ENCODE data around the gene MCTP1. TPM values are rescaled to one million over a fixed set of nuclear protein-coding genes. Genes with fewer than 3 reads are reported as not detected.
"Not testable (repeated sequence)": the region's sequence is repeated elsewhere in the genome, so short reads cannot be mapped to it uniquely, and the experiment has no call there.

MCTP1 gene
- total and polyA plus RNA-seq, 4 experiments from 2014 or later: 0.31 to 0.42 (median 0.39) TPM; not detected in 1

DNA sequence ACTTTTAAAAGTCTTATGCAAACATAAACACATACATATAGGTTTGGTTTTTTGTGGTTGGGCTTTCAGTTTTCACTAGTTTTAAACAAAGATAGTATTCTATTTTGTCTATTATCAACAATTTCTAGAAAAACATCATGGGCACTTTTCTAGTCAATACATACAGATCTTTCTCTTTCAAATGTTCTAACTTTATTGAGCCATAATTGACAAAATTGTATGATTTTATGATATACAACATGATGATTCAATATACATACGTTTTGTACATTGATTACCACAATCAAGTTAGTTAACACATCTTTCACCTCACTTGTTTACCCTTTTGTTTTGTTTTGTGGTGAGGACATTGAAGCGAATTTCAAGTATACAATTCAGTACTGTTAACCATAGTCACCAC is 265.9 kb downstream of the MCTP1 start:
- peaks cover 0 to 2% (median 0%) of the 10 kb centered on the region in 8 donors for H3K9me3 Mint-ChIP-seq
- no peaks in the 10 kb centered on the region for H3K36me3 ChIP-seq (ENCODE audit: insufficient read depth, low read length)
- peaks cover 3% of the 10 kb centered on the region for H3K27me3 ChIP-seq (ENCODE audit: insufficient read depth, low read length)
- H3K27me3 Mint-ChIP-seq: peaks cover 0 to 6% of the 10 kb centered on the region in 2 donors
- H3K4me1 Mint-ChIP-seq: no peaks in the 10 kb centered on the region
- intact Hi-C loops (cut with micrococcal nuclease): no loop called here
- H3K9me3 ChIP-seq (ENCODE audit: control insufficient read depth in 1 of 2, low read length in 2 of 2): no peaks in the 10 kb centered on the region
- H3K27ac Mint-ChIP-seq: no peak overlapping the region
- H3K4me3 ChIP-seq (ENCODE audit: low read length in 2 of 2): no peak overlapping the region
- CTCF ChIA-PET (ENCODE audit: partially characterized antibody): no interaction called here
- no peak for DNase-seq
- no peaks in the 10 kb centered on the region for H3K4me1 ChIP-seq (ENCODE audit: insufficient read depth, low read length)
- no peak overlapping the region for H3K27ac ChIP-seq (ENCODE audit: low read depth, low read length)
- POLR2A ChIA-PET (ENCODE audit: partially characterized antibody): no interaction called here
- H3K4me3 Mint-ChIP-seq: no peak overlapping the region
- no peaks in the 10 kb centered on the region for H3K36me3 Mint-ChIP-seq

DNA sequence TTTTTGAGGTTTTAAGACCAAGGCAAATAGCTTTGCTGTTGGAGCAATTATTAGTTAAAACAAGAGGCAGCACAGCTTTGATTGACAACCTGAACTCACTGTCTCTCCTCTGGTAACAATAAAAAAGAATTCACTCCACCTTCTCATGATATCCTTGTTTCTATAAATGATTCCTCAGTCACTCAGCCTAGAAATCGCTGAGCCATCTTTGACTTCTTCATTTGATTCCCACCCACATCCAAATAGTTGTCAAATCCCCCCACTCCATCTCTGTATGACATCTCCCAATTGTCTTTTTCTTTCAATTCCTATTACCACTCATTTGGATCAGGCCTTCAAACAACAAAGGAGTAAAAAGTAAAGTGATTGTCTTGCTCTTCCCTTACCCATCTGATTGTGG is 266.4 kb downstream of the MCTP1 start:
- Mint-ChIP-seq H3K9me3 (peaks cover 0 to 2% (median 0%) of the 10 kb centered on the region in 8 donors), H3K36me3 (no peaks in the 10 kb centered on the region), H3K27me3 (peaks cover 0 to 6% of the 10 kb centered on the region in 2 donors), H3K27ac (no peak overlapping the region), H3K4me3 (no peak overlapping the region), H3K4me1 (no peaks in the 10 kb centered on the region)
- no peak for DNase-seq
- Histone ChIP-seq H3K36me3 (ENCODE audit: insufficient read depth, low read length) (no peaks in the 10 kb centered on the region), H3K4me3 (ENCODE audit: low read length in 2 of 2) (no peak overlapping the region), H3K27me3 (ENCODE audit: insufficient read depth, low read length) (peaks cover 3% of the 10 kb centered on the region), H3K4me1 (ENCODE audit: insufficient read depth, low read length) (no peaks in the 10 kb centered on the region), H3K9me3 (ENCODE audit: control insufficient read depth in 1 of 2, low read length in 2 of 2) (no peaks in the 10 kb centered on the region), H3K27ac (ENCODE audit: low read depth, low read length) (no peak overlapping the region)
- CTCF ChIA-PET (ENCODE audit: partially characterized antibody): no interaction called here
- POLR2A ChIA-PET (ENCODE audit: partially characterized antibody): no interaction called here
- intact Hi-C loops (cut with micrococcal nuclease): no loop called here

DNA sequence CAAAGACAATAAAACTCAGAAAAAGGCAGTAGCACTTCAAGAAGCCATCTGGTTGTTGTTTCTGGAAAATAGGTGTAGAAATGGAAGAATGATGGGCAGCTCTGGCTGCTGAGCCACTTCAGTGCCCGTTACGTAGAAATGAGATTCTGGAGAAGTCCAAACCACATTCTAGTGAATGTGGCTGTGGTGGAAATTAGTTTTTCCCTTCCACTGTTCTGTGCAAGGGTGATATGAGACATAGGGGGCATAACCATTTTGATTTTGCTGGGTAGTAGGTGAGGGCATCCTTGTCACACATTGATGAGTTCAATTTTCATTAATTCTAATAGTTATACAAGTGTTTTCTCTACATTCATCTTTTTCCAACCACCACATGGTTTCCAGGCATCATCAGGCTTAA is 275.1 kb downstream of the MCTP1 start:
- no peaks in the 10 kb centered on the region for H3K36me3 ChIP-seq (ENCODE audit: insufficient read depth, low read length)
- Mint-ChIP-seq H3K4me1 (no peaks in the 10 kb centered on the region), H3K4me3 (no peak overlapping the region), H3K27ac (no peak overlapping the region), H3K27me3 (no peaks in the 10 kb centered on the region), H3K36me3 (no peaks in the 10 kb centered on the region), H3K9me3 (peaks cover 0 to 11% (median 3%) of the 10 kb centered on the region in 8 donors)
- intact Hi-C loops (cut with micrococcal nuclease): no loop called here
- no peaks in the 10 kb centered on the region for H3K27me3 ChIP-seq (ENCODE audit: insufficient read depth, low read length)
- ChIA-PET CTCF (ENCODE audit: partially characterized antibody) (no interaction called here), POLR2A (ENCODE audit: partially characterized antibody) (no interaction called here)
- DNase-seq: no peak
- no peaks in the 10 kb centered on the region for H3K9me3 ChIP-seq (ENCODE audit: control insufficient read depth in 1 of 2, low read length in 2 of 2)
- H3K4me1 ChIP-seq (ENCODE audit: insufficient read depth, low read length): no peaks in the 10 kb centered on the region
- H3K27ac ChIP-seq (ENCODE audit: low read depth, low read length): no peak overlapping the region
- H3K4me3 ChIP-seq (ENCODE audit: low read length in 2 of 2): no peak overlapping the region

DNA sequence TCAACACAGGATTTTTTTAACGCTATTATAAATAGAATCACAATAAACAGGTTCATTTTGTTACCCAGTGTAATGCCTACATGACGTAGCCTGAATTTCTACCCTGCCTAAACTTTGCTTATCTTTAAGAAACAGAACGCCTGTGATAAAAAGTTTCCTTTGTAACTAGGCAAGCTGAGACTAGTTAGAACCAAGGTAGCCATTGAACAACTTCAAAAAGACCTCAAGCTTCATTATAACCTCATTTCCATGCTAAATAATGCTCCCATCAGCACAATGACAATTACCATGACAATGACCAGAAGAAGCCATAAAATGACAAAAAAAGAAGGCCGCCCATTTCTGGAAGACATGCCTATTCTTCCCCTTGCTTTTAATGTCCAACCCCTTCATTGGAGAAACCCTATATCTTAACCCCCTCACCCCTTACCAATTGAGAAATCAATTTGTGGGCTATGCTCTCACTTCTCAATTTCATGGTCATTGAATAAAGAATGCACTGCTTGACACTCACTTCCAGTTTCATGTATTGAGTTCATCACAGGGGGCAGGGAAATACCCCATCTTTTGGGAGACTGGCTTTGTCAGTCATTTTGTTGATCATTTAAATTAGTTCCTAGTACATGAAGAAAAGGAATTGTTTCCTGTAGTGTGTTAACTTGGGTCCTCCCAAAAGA is 276.8 kb downstream of the MCTP1 start:
- Mint-ChIP-seq H3K27me3 (no peaks in the 10 kb centered on the region), H3K4me3 (no peak overlapping the region), H3K27ac (no peak overlapping the region), H3K4me1 (no peaks in the 10 kb centered on the region), H3K9me3 (peaks cover 2 to 26% (median 12%) of the 10 kb centered on the region in 8 donors), H3K36me3 (no peaks in the 10 kb centered on the region)
- POLR2A ChIA-PET (ENCODE audit: partially characterized antibody): no interaction called here
- H3K27ac ChIP-seq (ENCODE audit: low read depth, low read length): no peak overlapping the region
- no peaks in the 10 kb centered on the region for H3K27me3 ChIP-seq (ENCODE audit: insufficient read depth, low read length)
- no peaks in the 10 kb centered on the region for H3K36me3 ChIP-seq (ENCODE audit: insufficient read depth, low read length)
- H3K4me1 ChIP-seq (ENCODE audit: insufficient read depth, low read length): no peaks in the 10 kb centered on the region
- peaks cover 0 to 5% of the 10 kb centered on the region in 2 donors for H3K9me3 ChIP-seq (ENCODE audit: control insufficient read depth in 1 of 2, low read length in 2 of 2)
- no peak overlapping the region for H3K4me3 ChIP-seq (ENCODE audit: low read length in 2 of 2)
- CTCF ChIA-PET (ENCODE audit: partially characterized antibody): no interaction called here
- DNase-seq: no peak
- intact Hi-C loops (cut with micrococcal nuclease): no loop called here

DNA sequence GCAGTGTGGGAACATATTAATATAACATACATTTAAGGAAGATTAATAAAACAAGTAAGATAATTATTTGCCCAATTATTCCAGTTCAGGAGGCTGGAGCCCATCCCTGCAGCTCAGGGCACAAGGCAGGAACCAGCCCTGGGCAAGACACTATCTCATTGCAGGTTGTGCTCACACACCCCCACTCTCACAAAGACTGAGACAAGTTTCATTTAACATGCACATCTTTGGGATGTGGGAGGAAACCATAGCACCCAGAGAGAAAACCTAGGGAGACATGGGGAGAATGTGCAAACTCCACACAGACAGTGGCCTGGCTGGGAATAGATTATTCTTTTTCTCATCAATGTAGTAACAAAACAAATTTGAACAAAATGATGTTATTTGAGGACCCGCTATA is 279.1 kb downstream of the MCTP1 start:
- Mint-ChIP-seq H3K4me3 (no peak overlapping the region), H3K27ac (no peak overlapping the region), H3K36me3 (no peaks in the 10 kb centered on the region), H3K27me3 (no peaks in the 10 kb centered on the region), H3K4me1 (no peaks in the 10 kb centered on the region), H3K9me3 (peaks cover 2 to 31% (median 13%) of the 10 kb centered on the region in 8 donors)
- no peak for DNase-seq
- Histone ChIP-seq H3K27ac (ENCODE audit: low read depth, low read length) (no peak overlapping the region), H3K27me3 (ENCODE audit: insufficient read depth, low read length) (no peaks in the 10 kb centered on the region), H3K4me1 (ENCODE audit: insufficient read depth, low read length) (no peaks in the 10 kb centered on the region), H3K36me3 (ENCODE audit: insufficient read depth, low read length) (no peaks in the 10 kb centered on the region), H3K4me3 (ENCODE audit: low read length in 2 of 2) (no peak overlapping the region), H3K9me3 (ENCODE audit: control insufficient read depth in 1 of 2, low read length in 2 of 2) (peaks cover 0 to 5% of the 10 kb centered on the region in 2 donors)
- ChIA-PET CTCF (ENCODE audit: partially characterized antibody) (no interaction called here), POLR2A (ENCODE audit: partially characterized antibody) (no interaction called here)
- intact Hi-C loops (cut with micrococcal nuclease): no loop called here

DNA sequence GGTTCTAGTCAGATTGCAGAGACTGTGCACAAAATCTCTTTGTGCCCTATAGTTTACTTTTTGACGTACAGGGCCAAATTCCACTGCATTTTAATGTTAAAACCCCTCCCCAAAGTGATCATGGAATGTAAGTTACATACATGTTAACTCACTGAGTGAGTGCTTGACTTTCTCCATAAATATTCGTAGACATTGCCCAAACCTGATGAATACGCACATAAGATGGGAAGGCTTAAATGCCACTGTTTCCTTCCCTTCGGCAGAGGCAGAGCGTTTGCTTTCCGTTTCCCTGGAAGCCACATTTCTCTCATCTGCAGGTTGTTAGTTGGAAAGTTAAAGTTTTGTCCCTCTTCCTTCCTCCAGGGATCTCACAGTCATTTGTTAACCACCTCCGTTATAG is 286.2 kb downstream of the MCTP1 start:
- H3K27me3 ChIP-seq (ENCODE audit: insufficient read depth, low read length): no peaks in the 10 kb centered on the region
- intact Hi-C loops (cut with micrococcal nuclease): no loop called here
- no peaks in the 10 kb centered on the region for H3K4me1 Mint-ChIP-seq
- H3K36me3 Mint-ChIP-seq: no peaks in the 10 kb centered on the region
- peaks cover 0 to 2% of the 10 kb centered on the region in 2 donors for H3K9me3 ChIP-seq (ENCODE audit: control insufficient read depth in 1 of 2, low read length in 2 of 2)
- no peak overlapping the region for H3K27ac ChIP-seq (ENCODE audit: low read depth, low read length)
- no peak overlapping the region for H3K4me3 Mint-ChIP-seq
- no peaks in the 10 kb centered on the region for H3K36me3 ChIP-seq (ENCODE audit: insufficient read depth, low read length)
- no peaks in the 10 kb centered on the region for H3K4me1 ChIP-seq (ENCODE audit: insufficient read depth, low read length)
- ChIA-PET CTCF (ENCODE audit: partially characterized antibody) (no interaction called here), POLR2A (ENCODE audit: partially characterized antibody) (no interaction called here)
- no peaks in the 10 kb centered on the region for H3K27me3 Mint-ChIP-seq
- no peak for DNase-seq
- H3K4me3 ChIP-seq (ENCODE audit: low read length in 2 of 2): no peak overlapping the region
- peaks cover 0 to 9% (median 3%) of the 10 kb centered on the region in 8 donors for H3K9me3 Mint-ChIP-seq
- H3K27ac Mint-ChIP-seq: no peak overlapping the region

DNA sequence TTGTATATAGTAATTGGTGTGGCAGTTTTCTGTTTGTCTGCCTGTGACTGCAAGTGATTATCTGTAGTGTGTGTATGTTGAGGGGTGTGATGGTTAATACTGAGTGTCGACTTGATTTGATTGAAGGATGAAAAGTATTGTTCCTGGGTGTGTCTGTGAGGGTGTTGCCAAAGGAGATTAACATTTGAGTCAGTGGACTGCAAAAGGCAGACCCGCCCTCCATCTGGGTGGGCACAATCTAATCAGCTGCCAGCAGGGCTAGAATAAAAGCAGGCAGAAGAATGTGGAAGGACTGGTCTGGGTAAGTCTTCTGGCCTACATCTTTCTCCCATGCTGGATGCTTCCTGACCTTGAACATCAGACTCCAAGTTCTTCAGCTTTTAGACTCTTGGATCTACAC is 290.4 kb downstream of the MCTP1 start:
- H3K4me1 Mint-ChIP-seq; H3K9me3 ChIP-seq (ENCODE audit: control insufficient read depth in 1 of 2, low read length in 2 of 2); H3K36me3 Mint-ChIP-seq; H3K4me1 ChIP-seq (ENCODE audit: insufficient read depth, low read length); H3K27me3 Mint-ChIP-seq; H3K4me3 ChIP-seq (ENCODE audit: low read length in 2 of 2); CTCF ChIA-PET (ENCODE audit: partially characterized antibody); intact Hi-C loops (cut with micrococcal nuclease); H3K27ac ChIP-seq (ENCODE audit: low read depth, low read length); DNase-seq; H3K36me3 ChIP-seq (ENCODE audit: insufficient read depth, low read length); POLR2A ChIA-PET (ENCODE audit: partially characterized antibody); H3K27me3 ChIP-seq (ENCODE audit: insufficient read depth, low read length); H3K27ac Mint-ChIP-seq; H3K9me3 Mint-ChIP-seq; H3K4me3 Mint-ChIP-seq: not testable (repeated sequence)

DNA sequence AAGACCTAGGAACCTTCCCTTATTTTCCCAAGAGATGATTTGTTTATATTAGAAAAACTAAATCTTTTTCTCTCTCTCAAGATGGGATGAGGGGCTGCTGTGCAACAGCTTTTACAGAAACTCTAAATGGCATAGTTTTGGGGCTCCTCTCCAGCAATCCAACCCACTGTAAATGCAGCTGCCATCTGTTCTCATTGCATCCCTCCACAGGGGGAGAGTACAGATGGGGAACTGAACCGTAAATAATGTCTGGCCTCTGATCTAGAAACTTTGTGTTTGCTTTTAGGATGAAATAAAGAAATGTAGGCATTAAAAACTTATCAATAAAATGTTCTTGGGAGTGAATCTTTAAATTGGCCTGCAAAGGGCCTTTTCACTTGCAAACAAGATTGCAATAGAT is 291.4 kb downstream of the MCTP1 start:
- Mint-ChIP-seq H3K27me3 (no peaks in the 10 kb centered on the region), H3K4me3 (no peak overlapping the region), H3K9me3 (peaks cover 0 to 2% (median 0%) of the 10 kb centered on the region in 8 donors), H3K4me1 (no peaks in the 10 kb centered on the region), H3K27ac (no peak overlapping the region), H3K36me3 (no peaks in the 10 kb centered on the region)
- ChIA-PET POLR2A (ENCODE audit: partially characterized antibody) (no interaction called here), CTCF (ENCODE audit: partially characterized antibody) (no interaction called here)
- H3K9me3 ChIP-seq (ENCODE audit: control insufficient read depth in 1 of 2, low read length in 2 of 2): no peaks in the 10 kb centered on the region
- H3K4me3 ChIP-seq (ENCODE audit: low read length in 2 of 2): no peak overlapping the region
- intact Hi-C loops (cut with micrococcal nuclease): no loop called here
- H3K27ac ChIP-seq (ENCODE audit: low read depth, low read length): no peak overlapping the region
- H3K27me3 ChIP-seq (ENCODE audit: insufficient read depth, low read length): no peaks in the 10 kb centered on the region
- no peaks in the 10 kb centered on the region for H3K4me1 ChIP-seq (ENCODE audit: insufficient read depth, low read length)
- no peaks in the 10 kb centered on the region for H3K36me3 ChIP-seq (ENCODE audit: insufficient read depth, low read length)
- no peak for DNase-seq

Measured in CD4-positive, alpha-beta memory T cell (primary cell).